ENCODE data around the gene MPG. TPM values are rescaled to one million over a fixed set of nuclear protein-coding genes. Genes with fewer than 3 reads are reported as not detected.

The MPG gene
- polyA plus RNA-seq, 1 donor (not counting 4 experiments of a cell fraction or from before 2014, with no cell fraction given): 22.7 TPM

- TF ChIP-seq EZH2 (IDR thresholded peaks at IDR 0.05; ENCODE audit: low read length) (no peak), CTCF (optimal IDR thresholded peaks at IDR 0.05 in 1 of 3, IDR thresholded peaks at IDR 0.05 in 1 of 3, conservative IDR thresholded peaks at IDR 0.05 in 1 of 3; ENCODE audit: extremely low read depth in 1 of 3, insufficient read depth in 2 of 3, low read length in 3 of 3) (no peak)
- H3K9me1 ChIP-seq (ENCODE audit: control insufficient read depth, extremely low read depth, insufficient read depth, low read length): no peaks in the 10 kb centered on the region
- H3K27ac ChIP-seq (ENCODE audit: control insufficient read depth, insufficient read depth, low read length): no peak overlapping the region
- peaks cover 12% of the 10 kb centered on the region for H3K79me2 ChIP-seq (ENCODE audit: control insufficient read depth, insufficient read depth, low read length)
- dilution Hi-C loops (cut with MboI; ENCODE audit: extremely low pct_ligation_motif_present, low sequenced_read_pairs): no loop called here
- no peaks in the 10 kb centered on the region for H3K27me3 ChIP-seq (ENCODE audit: control insufficient read depth, extremely low read depth, insufficient read depth, low read length)
- no peak overlapping the region for H2AFZ ChIP-seq (ENCODE audit: control insufficient read depth, low read length)
- H4K20me1 ChIP-seq (ENCODE audit: control insufficient read depth, extremely low read depth, insufficient read depth, low read length): peaks cover 4% of the 10 kb centered on the region
- no peak overlapping the region for H3K4me2 ChIP-seq (ENCODE audit: control insufficient read depth, extremely low read depth, insufficient read depth, low read depth, low read length)
- DNase-seq (ENCODE audit: low read depth, low spot score) (no peak), FAIRE-seq (no peak)
- H3K36me3 ChIP-seq (ENCODE audit: control insufficient read depth in 2 of 2, extremely low read depth in 1 of 2, insufficient read depth in 2 of 2, low read length in 2 of 2): peaks cover 19 to 30% of the 10 kb centered on the region in 2 experiments
- H3K9me3 ChIP-seq (ENCODE audit: control insufficient read depth, low read depth, low read length): no peaks in the 10 kb centered on the region
- no peak overlapping the region for H3K9ac ChIP-seq (ENCODE audit: control insufficient read depth, extremely low read depth, insufficient read depth, low read length)
- no peak overlapping the region for H3K4me3 ChIP-seq (ENCODE audit: control insufficient read depth in 2 of 3, extremely low read depth in 1 of 3, insufficient read depth in 2 of 3, low read depth in 1 of 3, low read length in 3 of 3)
- peaks cover 3% of the 10 kb centered on the region for H3K4me1 ChIP-seq (ENCODE audit: control insufficient read depth, extremely low read depth, insufficient read depth, low read length)
Measured at GRCh38 chr16:63998-64913, 13.8 kb upstream of the MPG start.

DNA sequence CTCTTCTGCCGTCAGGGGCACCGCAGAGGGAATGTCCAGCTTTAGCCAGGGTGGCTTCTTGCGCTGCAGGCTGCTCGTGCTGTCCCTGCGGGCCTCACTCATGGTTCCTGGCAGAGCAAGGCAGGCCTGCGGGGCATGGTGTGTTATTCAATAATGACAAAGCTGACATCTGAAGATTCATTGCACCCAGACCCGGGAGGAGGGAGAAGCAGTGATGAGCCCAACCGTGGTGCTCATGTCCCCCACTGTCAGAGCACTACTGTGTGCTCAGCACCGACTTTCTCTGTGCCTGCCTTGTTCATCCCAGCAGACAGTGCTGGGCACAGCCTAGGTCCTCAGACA lies 13.1 kb upstream of the MPG start:
- H3K9ac ChIP-seq (ENCODE audit: control insufficient read depth, extremely low read depth, insufficient read depth, low read length): no peak overlapping the region

More for the DNA sequence above, 13.1 kb upstream of the MPG start:
- no peak for TF ChIP-seq CTCF (optimal IDR thresholded peaks at IDR 0.05 in 1 of 3, IDR thresholded peaks at IDR 0.05 in 1 of 3, conservative IDR thresholded peaks at IDR 0.05 in 1 of 3; ENCODE audit: extremely low read depth in 1 of 3, insufficient read depth in 2 of 3, low read length in 3 of 3)
- no peak for TF ChIP-seq EZH2 (IDR thresholded peaks at IDR 0.05; ENCODE audit: low read length)
- DNase-seq (ENCODE audit: low read depth, low spot score): no peak
- H3K79me2 ChIP-seq (ENCODE audit: control insufficient read depth, insufficient read depth, low read length): peaks cover 13% of the 10 kb centered on the region
- H3K9me3 ChIP-seq (ENCODE audit: control insufficient read depth, low read depth, low read length): no peaks in the 10 kb centered on the region
- H3K36me3 ChIP-seq (ENCODE audit: control insufficient read depth in 2 of 2, extremely low read depth in 1 of 2, insufficient read depth in 2 of 2, low read length in 2 of 2): peaks cover 14 to 30% of the 10 kb centered on the region in 2 experiments
- no peak overlapping the region for H3K27ac ChIP-seq (ENCODE audit: control insufficient read depth, insufficient read depth, low read length)
- H4K20me1 ChIP-seq (ENCODE audit: control insufficient read depth, extremely low read depth, insufficient read depth, low read length): peaks cover 4% of the 10 kb centered on the region
- H3K4me1 ChIP-seq (ENCODE audit: control insufficient read depth, extremely low read depth, insufficient read depth, low read length): peaks cover 3% of the 10 kb centered on the region
- H3K4me3 ChIP-seq (ENCODE audit: control insufficient read depth in 2 of 3, extremely low read depth in 1 of 3, insufficient read depth in 2 of 3, low read depth in 1 of 3, low read length in 3 of 3): no peak overlapping the region
- H2AFZ ChIP-seq (ENCODE audit: control insufficient read depth, low read length): no peak overlapping the region
- no peaks in the 10 kb centered on the region for H3K9me1 ChIP-seq (ENCODE audit: control insufficient read depth, extremely low read depth, insufficient read depth, low read length)
- no peaks in the 10 kb centered on the region for H3K27me3 ChIP-seq (ENCODE audit: control insufficient read depth, extremely low read depth, insufficient read depth, low read length)
- no peak for FAIRE-seq
- dilution Hi-C loops (cut with MboI; ENCODE audit: extremely low pct_ligation_motif_present, low sequenced_read_pairs): no loop called here
- no peak overlapping the region for H3K4me2 ChIP-seq (ENCODE audit: control insufficient read depth, extremely low read depth, insufficient read depth, low read depth, low read length)

All from keratinocyte (primary cell).